OCI-LY3 (cell line): ENCODE measurements around the gene LDLRAD4.

Experiments
- H2AFZ ChIP-seq: fragments of 200-600, 300-600 bp; shearing (Covaris generic); 2 replicates; pipeline ENCODE4 v1.6.0; 2014; ENCODE audit warnings: antibody characterized with exemption, low read depth, low read length
- H3K27ac ChIP-seq: fragments of 200-600, 300-600 bp; sonication (generic); 2 replicates; pipeline ENCODE4 v1.5.1; 2014; ENCODE audit warnings: mild to moderate bottlenecking, low read length, moderate library complexity, mixed read lengths
- H3K27me3 ChIP-seq: fragments of 200-600, 300-600 bp; sonication (generic); 2 replicates; pipeline ENCODE4 v1.6.1; 2014; ENCODE audit warnings: low read depth, low read length, mixed read lengths
- H3K36me3 ChIP-seq: fragments of 200-600, 300-600 bp; sonication (generic); replicated peaks from 2 replicates; pipeline ENCODE3; 2014; ENCODE audit warnings: low read depth, low read length, mixed read lengths
- H3K4me1 ChIP-seq: fragments of 300-600, 200-600 bp; sonication (generic); 2 replicates; pipeline ENCODE4 v1.6.1; 2014; ENCODE audit warnings: low read length, mixed read lengths
- H3K4me2 ChIP-seq: fragments of 200-600, 300-600 bp; sonication (generic); 2 replicates; pipeline ENCODE4 v1.6.1; 2014; ENCODE audit warnings: low read length, mixed read lengths
- H3K4me3 ChIP-seq: fragments of 300-600, 200-600 bp; sonication (generic); 2 replicates; pipeline ENCODE4 v1.5.1; 2014; ENCODE audit warnings: antibody characterized with exemption, mild to moderate bottlenecking, low read length, moderate library complexity
- H3K79me2 ChIP-seq: fragments of 300-600, 200-600 bp; shearing (Covaris generic); 2 replicates; pipeline ENCODE4 v1.6.1; 2014; ENCODE audit warnings: mild to moderate bottlenecking, low read length, mixed read lengths
- H3K9ac ChIP-seq: fragments of 300-600, 200-600 bp; shearing (Covaris generic); 2 replicates; pipeline ENCODE4 v1.6.0; 2014; ENCODE audit warnings: mild to moderate bottlenecking, low read length, moderate library complexity
- H3K9me3 ChIP-seq: fragments of 200-600, 300-600 bp; shearing (Covaris generic); 2 replicates; pipeline ENCODE4 v1.6.1; 2014; ENCODE audit warnings: low read length, mixed read lengths; ENCODE audit not compliant: insufficient read depth
- H4K20me1 ChIP-seq: fragments of 200-600, 300-600 bp; sonication (generic); 2 replicates; pipeline ENCODE4 v1.6.1; 2016; ENCODE audit warnings: low read length, mixed read lengths; ENCODE audit not compliant: insufficient read depth
- CTCF ChIP-seq: fragments of 200-600, 300-600 bp; sonication (generic); IDR thresholded peaks from 2 replicates; pipeline ENCODE4 v1.5.1; 2014; ENCODE audit warnings: antibody characterized with exemption, low read length, low read depth
- EZH2phosphoT487 ChIP-seq: fragments of 200-600 bp; shearing (Covaris generic); IDR thresholded peaks from 2 replicates; pipeline ENCODE4 v1.6.1; 2018; ENCODE audit warnings: antibody characterized with exemption, mixed run types, low read depth

The LDLRAD4 gene

DNA sequence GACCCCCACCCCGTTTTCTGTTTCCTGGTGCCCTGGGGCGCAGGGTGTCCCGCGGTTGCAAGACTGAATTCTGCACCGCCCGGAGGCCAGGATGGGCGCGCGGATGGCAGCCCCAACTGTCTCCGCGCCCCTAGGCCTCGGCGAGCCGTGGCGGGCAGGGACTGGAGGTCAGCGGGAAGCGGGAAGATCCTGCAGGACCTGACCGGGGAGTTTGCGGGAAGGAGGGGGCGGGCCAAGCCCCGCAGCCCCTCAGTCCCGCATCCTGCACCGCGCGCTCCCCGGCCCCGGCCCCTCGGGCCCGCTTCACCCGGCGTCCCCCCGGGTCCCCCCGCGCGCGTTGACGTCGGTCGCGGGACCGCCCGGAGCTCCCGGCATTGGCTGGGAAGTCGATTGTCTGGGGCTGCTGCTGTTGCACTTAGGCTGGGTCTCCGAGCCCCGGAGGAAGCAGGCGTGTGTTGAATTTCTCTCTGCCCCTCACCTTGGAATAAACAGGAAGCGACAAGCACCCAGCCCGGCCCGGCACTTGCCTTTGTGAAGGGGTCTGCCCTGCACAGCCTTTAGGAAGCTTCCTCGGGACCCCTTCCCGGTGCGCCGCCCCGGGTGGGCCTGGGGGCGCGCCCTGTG is at the start of gene LDLRAD4:
Gene LDLRAD4 (plus strand): TSS at position 393 of the 624 bp plus-strand sequence.
- TF ChIP-seq EZH2phosphoT487 (no peak), CTCF (no peak)
- peaks cover 57% of the 10 kb centered on the region for H3K27me3 ChIP-seq
- H3K9me3 ChIP-seq = no peaks in the 10 kb centered on the region
- no peaks in the 10 kb centered on the region for H3K36me3 ChIP-seq
- H2AFZ ChIP-seq = peak within 1 kb of the TSS; percentile 27; the same call in 1 of the 2 replicates
- H3K4me2 ChIP-seq = peak within 1 kb of the TSS; percentile 76
- no peaks in the 10 kb centered on the region for H3K79me2 ChIP-seq
- peaks cover 9% of the 10 kb centered on the region for H3K4me1 ChIP-seq
- no peaks in the 10 kb centered on the region; the same call in 1 of the 2 replicates for H4K20me1 ChIP-seq
- peak within 1 kb of the TSS; percentile 85 for H3K4me3 ChIP-seq
- H3K27ac ChIP-seq = no peak within 1 kb of the TSS
- H3K9ac ChIP-seq = peak within 1 kb of the TSS; percentile 43; the same call in 1 of the 2 replicates

GRCh38 chr18:13173578-13174145 is 44.9 kb upstream of the LDLRAD4 start:
- Histone ChIP-seq H3K36me3 (no peaks in the 10 kb centered on the region), H4K20me1 (no peaks in the 10 kb centered on the region), H3K4me1 (no peaks in the 10 kb centered on the region), H2AFZ (no peak overlapping the region), H3K27me3 (peaks cover 5% of the 10 kb centered on the region; the same call in 1 of the 2 replicates), H3K79me2 (no peaks in the 10 kb centered on the region), H3K9me3 (no peaks in the 10 kb centered on the region), H3K9ac (no peak overlapping the region), H3K27ac (no peak overlapping the region), H3K4me3 (no peak overlapping the region), H3K4me2 (no peak overlapping the region)
- TF ChIP-seq CTCF (no peak), EZH2phosphoT487 (no peak)

- H3K27ac ChIP-seq = no peak overlapping the region
- no peaks in the 10 kb centered on the region for H3K79me2 ChIP-seq
- no peaks in the 10 kb centered on the region for H3K4me1 ChIP-seq
- no peak overlapping the region for H3K9ac ChIP-seq
- H2AFZ ChIP-seq = no peak overlapping the region
- H3K9me3 ChIP-seq = no peaks in the 10 kb centered on the region
- H3K36me3 ChIP-seq = no peaks in the 10 kb centered on the region
- H3K4me3 ChIP-seq = no peak overlapping the region
- TF ChIP-seq EZH2phosphoT487 (no peak), CTCF (no peak)
- 0 out of 2 replicates have a peak, but pooled peaks cover 3% of the 10 kb centered on the region for H3K27me3 ChIP-seq
- no peak overlapping the region for H3K4me2 ChIP-seq
- no peaks in the 10 kb centered on the region for H4K20me1 ChIP-seq
Observed at GRCh38 chr18:13175266-13175665, 43.3 kb upstream of the LDLRAD4 start.

GRCh38 chr18:13175754-13176210 is 42.8 kb upstream of the LDLRAD4 start:
- no peak overlapping the region for H3K4me3 ChIP-seq
- H3K36me3 ChIP-seq = no peaks in the 10 kb centered on the region
- H4K20me1 ChIP-seq = no peaks in the 10 kb centered on the region
- no peak overlapping the region for H3K4me2 ChIP-seq
- no peaks in the 10 kb centered on the region for H3K9me3 ChIP-seq
- no peaks in the 10 kb centered on the region for H3K79me2 ChIP-seq
- no peak overlapping the region for H2AFZ ChIP-seq
- H3K4me1 ChIP-seq = no peaks in the 10 kb centered on the region
- no peak overlapping the region for H3K9ac ChIP-seq
- no peak for TF ChIP-seq CTCF
- no peak for TF ChIP-seq EZH2phosphoT487
- H3K27ac ChIP-seq = no peak overlapping the region
- peaks cover 7% of the 10 kb centered on the region; the same call in 1 of the 2 replicates for H3K27me3 ChIP-seq
